Astrocyte of the spinal cord (primary cell): Measurements from ENCODE around the gene ZNF45.

Experiments
- DNase-seq: peaks from one replicate; pipeline ENCODE4 v3.0.0; 2011; ENCODE audit warnings: low read depth, low spot score
- H3K4me3 ChIP-seq: 2 replicates; pipeline ENCODE4 v1.5.1; 2011; ENCODE audit warnings: low read depth, mild to moderate bottlenecking, low read length, moderate library complexity
- in situ Hi-C: cut with HindIII; loops from 2 replicates; pipeline ENCODE4 v1.10.0; 2017; ENCODE audit warnings: low sequenced_read_pairs
- TF ChIP-seq, protein P1 (sequence below): IDR thresholded peaks from 2 replicates; pipeline ENCODE4 v1.5.1; 2012; ENCODE audit warnings: low read depth, mild to moderate bottlenecking, low read length, inconsistent platforms

The ZNF45 gene

DNA sequence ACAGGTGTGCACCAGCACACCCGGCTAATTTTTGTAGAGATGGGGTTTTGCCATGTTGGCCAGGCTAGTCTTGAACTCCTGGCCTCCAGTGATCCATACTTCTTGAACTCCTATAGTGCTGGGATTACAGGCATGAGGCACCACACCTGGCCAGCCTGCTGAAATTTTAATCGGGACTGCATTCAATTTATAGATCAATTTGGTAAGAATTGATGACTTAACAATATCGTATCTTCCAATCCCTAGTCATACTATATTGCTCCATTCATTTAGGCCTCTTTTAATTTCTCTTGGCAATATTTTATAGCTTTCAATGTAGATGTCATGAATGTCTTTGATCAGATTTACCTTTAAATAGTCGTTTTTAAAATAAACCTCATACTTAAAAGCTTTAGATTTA is 5.6 kb upstream of the ZNF45 start:
- in situ Hi-C loops: no loop called here
- no peak overlapping the region for H3K4me3 ChIP-seq
- TF ChIP-seq, protein P1, sequence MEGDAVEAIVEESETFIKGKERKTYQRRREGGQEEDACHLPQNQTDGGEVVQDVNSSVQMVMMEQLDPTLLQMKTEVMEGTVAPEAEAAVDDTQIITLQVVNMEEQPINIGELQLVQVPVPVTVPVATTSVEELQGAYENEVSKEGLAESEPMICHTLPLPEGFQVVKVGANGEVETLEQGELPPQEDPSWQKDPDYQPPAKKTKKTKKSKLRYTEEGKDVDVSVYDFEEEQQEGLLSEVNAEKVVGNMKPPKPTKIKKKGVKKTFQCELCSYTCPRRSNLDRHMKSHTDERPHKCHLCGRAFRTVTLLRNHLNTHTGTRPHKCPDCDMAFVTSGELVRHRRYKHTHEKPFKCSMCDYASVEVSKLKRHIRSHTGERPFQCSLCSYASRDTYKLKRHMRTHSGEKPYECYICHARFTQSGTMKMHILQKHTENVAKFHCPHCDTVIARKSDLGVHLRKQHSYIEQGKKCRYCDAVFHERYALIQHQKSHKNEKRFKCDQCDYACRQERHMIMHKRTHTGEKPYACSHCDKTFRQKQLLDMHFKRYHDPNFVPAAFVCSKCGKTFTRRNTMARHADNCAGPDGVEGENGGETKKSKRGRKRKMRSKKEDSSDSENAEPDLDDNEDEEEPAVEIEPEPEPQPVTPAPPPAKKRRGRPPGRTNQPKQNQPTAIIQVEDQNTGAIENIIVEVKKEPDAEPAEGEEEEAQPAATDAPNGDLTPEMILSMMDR: no peak
- no peak for DNase-seq

DNA sequence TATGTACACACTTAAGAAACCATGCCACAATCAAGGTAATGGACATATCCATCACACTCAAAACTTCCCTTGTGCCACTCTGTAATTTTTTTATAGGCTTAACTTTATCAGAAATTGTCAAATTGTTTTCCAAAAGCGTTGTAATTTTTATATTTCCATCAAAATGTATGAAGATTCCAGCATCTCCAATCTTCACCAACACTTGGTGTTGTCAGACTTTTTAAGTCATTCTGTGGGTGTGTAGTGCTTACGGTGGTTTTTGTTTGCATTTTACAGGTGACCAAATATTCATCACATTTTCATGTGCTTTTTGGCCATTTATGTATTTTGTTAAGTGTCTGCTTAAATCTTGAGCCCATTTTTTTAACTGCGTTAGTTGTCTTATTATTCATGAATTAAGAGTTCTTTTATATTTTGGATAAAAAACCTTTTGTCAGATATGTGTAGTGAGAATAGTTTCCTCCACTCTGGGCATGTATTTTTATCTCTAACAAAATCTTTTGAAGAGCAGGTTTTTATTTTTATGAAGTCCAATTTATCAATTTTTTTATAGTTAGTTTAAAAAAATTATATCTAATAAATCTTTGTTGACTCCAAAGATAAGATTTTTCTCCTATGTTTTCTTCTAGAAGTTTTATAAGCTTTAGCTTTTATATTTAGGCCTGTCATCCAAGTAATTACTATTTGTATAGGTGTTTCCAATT is 4.6 kb upstream of the ZNF45 start:
- in situ Hi-C loops: no loop called here
- no peak overlapping the region for H3K4me3 ChIP-seq
- DNase-seq: no peak
- TF ChIP-seq, protein P1: no peak

DNA sequence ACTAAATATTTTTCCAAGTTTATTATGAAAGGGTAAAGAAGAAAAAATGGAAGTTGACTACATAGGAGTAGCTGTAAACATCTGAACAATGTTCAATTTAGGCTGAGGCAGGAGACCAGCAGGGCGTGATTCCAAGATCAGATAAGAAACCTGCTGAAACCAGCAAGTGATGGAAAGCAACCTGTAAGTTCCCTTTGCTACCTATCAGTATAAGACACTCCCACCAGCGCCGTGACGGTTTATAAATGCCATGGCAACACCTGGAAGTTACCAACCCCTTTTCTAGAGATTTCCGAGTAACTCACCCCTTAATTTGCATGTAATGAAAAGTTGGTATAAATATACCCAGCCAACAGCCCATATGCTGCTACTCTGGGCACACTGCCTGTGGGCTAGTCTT is 1.1 kb upstream of the ZNF45 start:
- TF ChIP-seq, protein P1: no peak
- no peak overlapping the region for H3K4me3 ChIP-seq
- in situ Hi-C loops: no loop called here
- no peak for DNase-seq

DNA sequence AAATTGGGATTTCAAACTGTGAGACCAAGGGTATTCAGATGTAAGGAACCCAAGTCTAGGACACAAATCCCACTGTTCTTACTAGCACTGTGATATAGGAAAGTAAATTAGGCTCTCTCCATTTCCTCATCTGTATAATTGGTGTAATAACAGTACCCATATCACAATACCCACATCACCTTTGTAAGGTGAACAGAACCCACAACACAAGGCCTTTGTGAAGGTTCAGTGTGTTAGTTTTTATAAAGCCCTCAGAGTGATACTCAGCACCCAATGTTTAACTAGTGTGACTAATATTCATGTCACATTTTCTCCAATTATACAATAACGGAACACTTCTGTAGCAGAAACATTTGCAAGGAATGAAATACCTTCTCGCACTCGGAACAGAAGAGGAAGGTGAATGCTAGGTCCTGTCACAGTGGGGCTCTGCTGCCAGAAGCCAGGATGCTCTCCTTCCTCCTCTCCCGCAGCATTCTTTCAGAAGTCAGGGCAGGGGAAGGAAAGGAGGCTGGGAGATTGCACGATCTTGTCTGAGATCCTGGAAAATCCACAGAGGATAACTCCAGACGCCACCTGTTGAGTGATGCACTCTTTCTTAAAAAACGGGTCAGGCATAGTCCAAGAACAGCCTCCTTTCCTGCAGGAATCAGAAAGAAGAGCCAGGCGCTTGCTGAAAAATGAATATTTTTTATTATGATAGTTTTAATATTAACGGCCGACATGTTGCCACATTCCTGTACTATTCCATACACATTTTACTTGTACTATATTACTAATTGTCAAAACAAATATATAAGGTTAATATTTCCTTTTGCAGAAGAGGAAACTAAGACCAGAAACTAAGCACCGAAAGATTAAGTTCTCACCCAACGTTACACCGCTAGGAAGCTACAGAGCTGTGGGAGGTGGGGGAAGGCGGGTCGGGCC is 762 bp downstream of the ZNF45 start:
- in situ Hi-C loops: no loop called here
- TF ChIP-seq, protein P1: no peak
- DNase-seq: no peak
- H3K4me3 ChIP-seq: peak overlapping the region; percentile 75

DNA sequence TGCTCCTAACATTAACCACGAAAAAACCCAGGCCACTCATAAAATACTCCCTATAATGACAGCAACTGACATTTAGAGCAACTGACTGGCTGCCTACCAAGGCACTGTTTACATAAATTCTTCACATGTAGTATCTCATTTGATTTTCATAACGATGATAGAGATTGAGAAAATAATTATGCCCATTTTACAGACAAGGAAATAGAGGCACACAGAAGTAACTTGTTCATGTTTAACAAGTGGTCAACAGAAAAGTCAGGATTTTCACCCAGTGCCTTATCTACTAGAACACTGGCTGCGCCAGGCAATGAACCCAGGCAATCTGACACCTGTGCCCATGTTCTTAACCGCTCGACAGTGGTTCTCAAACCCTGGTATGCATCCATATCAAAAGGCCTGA is 6.3 kb downstream of the ZNF45 start:
- no peak overlapping the region for H3K4me3 ChIP-seq
- TF ChIP-seq, protein P1: no peak
- in situ Hi-C loops: no loop called here
- DNase-seq: no peak

DNA sequence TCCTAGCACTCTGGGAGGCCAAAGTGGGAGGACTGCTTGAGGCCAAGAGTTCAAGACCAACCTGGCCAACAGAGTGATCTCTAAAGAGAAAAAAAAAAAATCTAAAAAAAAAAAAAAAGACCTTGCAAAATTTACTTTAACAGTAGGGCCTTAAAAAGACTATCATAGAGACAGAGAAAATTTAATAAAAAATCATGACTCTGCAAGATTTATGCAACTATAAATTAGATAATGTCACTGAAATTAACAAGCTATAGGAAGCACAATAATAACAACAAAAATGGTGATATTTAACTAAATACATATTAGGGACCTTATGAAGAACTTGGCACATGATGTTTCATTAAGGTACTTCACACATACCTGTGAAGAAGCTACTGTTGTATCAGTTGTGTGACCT is 11.2 kb downstream of the ZNF45 start:
- no peak for DNase-seq

More for the DNA sequence above, 11.2 kb downstream of the ZNF45 start:
- TF ChIP-seq, protein P1: no peak
- no peak overlapping the region for H3K4me3 ChIP-seq
- in situ Hi-C loops: no loop called here
